GM23338 (cell line): Measurements from ENCODE around the gene C4orf17. TPM values are rescaled to one million over a fixed set of nuclear protein-coding genes. Genes with fewer than 3 reads are reported as not detected.

ENCODE experiments used
- ATAC-seq: fragments of 200-7000 bp; cut with Tn5 transposase; 3 replicates; pipeline ENCODE4 v1.9.1; 2020
- DNase-seq: peaks from one replicate; pipeline ENCODE4 v3.0.0-alpha.2; 2015; ENCODE audit warnings: low spot score
- H2AFZ ChIP-seq: fragments of 200-600 bp; sonication (generic); 2 replicates; pipeline ENCODE4 v1.8.0; 2016; ENCODE audit warnings: antibody characterized with exemption, mild to moderate bottlenecking, moderate library complexity
- H3F3A ChIP-seq: fragments of 200-600 bp; sonication (generic); replicated peaks from 2 replicates; pipeline ENCODE4 v1.8.0; 2017; ENCODE audit warnings: antibody characterized with exemption, mixed run types, low read depth
- H3K27ac ChIP-seq: fragments of 200-600 bp; sonication (generic); 2 replicates; pipeline ENCODE4 v1.6.1; 2016; ENCODE audit warnings: low read depth
- H3K27me3 ChIP-seq: fragments of 200-600 bp; sonication (generic); 2 replicates; pipeline ENCODE4 v1.8.0; 2016; ENCODE audit warnings: mild to moderate bottlenecking, mixed run types, moderate library complexity; ENCODE audit not compliant: insufficient read depth
- H3K36me3 ChIP-seq: fragments of 200-600 bp; sonication (generic); 2 replicates; pipeline ENCODE4 v1.8.0; 2016; ENCODE audit warnings: mild to moderate bottlenecking; ENCODE audit not compliant: insufficient read depth
- H3K4me1 ChIP-seq: fragments of 200-600 bp; sonication (generic); 2 replicates; pipeline ENCODE4 v1.8.0; 2016; ENCODE audit warnings: mild to moderate bottlenecking, moderate library complexity; ENCODE audit not compliant: insufficient read depth
- H3K4me2 ChIP-seq: fragments of 200-600 bp; sonication (generic); 2 replicates; pipeline ENCODE4 v1.7.1; 2017; ENCODE audit warnings: mixed run types
- H3K4me3 ChIP-seq: fragments of 200-600 bp; sonication (generic); 2 replicates; pipeline ENCODE4 v1.6.1; 2016; ENCODE audit warnings: mixed run types
- H3K79me2 ChIP-seq: fragments of 200-600 bp; sonication (generic); replicated peaks from 2 replicates; pipeline ENCODE4 v1.8.0; 2017; ENCODE audit warnings: mild to moderate bottlenecking; ENCODE audit not compliant: insufficient read depth
- H3K9me2 ChIP-seq: fragments of 200-600 bp; sonication (generic); 2 replicates; pipeline ENCODE4 v1.8.0; 2017; ENCODE audit not compliant: insufficient read depth
- H4K20me1 ChIP-seq: fragments of 200-600 bp; sonication (generic); replicated peaks from 2 replicates; pipeline ENCODE4 v1.8.0; 2017; ENCODE audit warnings: mild to moderate bottlenecking; ENCODE audit not compliant: insufficient read depth
- H3K27ac Mint-ChIP-seq: 2 replicates; pipeline ENCODE4 v1.8.0; 2020; ENCODE audit warnings: inconsistent platforms, mild to moderate bottlenecking, moderate library complexity, mixed read lengths
- H3K27me3 Mint-ChIP-seq: 3 replicates; pipeline ENCODE4 v1.8.0; 2022; ENCODE audit warnings: low read depth, mild to moderate bottlenecking, moderate library complexity, mixed read lengths, inconsistent platforms; ENCODE audit not compliant: insufficient read depth, poor library complexity
- H3K36me3 Mint-ChIP-seq: 3 replicates; pipeline ENCODE4 v1.8.0; 2021; ENCODE audit warnings: low read depth, mild to moderate bottlenecking, inconsistent platforms, moderate library complexity, mixed read lengths
- H3K4me1 Mint-ChIP-seq: 3 replicates; pipeline ENCODE4 v1.8.0; 2020; ENCODE audit warnings: mild to moderate bottlenecking, inconsistent platforms, mixed read lengths
- H3K4me3 Mint-ChIP-seq: 3 replicates; pipeline ENCODE4 v1.8.0; 2021; ENCODE audit warnings: moderate library complexity, mild to moderate bottlenecking, inconsistent platforms, mixed read lengths
- H3K9me3 Mint-ChIP-seq: 3 replicates; pipeline ENCODE4 v1.8.0; 2020; ENCODE audit warnings: moderate library complexity, mild to moderate bottlenecking, inconsistent platforms, mixed read lengths
- CREB1 ChIP-seq: fragments of 250-450 bp; sonication (Bioruptor Pico); IDR thresholded peaks from 2 replicates; pipeline ENCODE4 v1.5.0; 2020; ENCODE audit warnings: low read depth, mild to moderate bottlenecking, moderate library complexity
- CTCF ChIP-seq, 2 experiments: fragments of 200-600 bp in 1 of 2; sonication (generic) in 1 of 2; conservative IDR thresholded peaks; 2 replicates each; pipeline versions ENCODE4 v1.5.1 to v1.6.1; 2016 to 2017; ENCODE audit warnings: antibody characterized with exemption in 2 of 2, low read depth in 2 of 2, mild to moderate bottlenecking in 2 of 2, moderate library complexity in 1 of 2
- ETS1 ChIP-seq: IDR thresholded peaks from 2 replicates; pipeline ENCODE4 v1.6.1; 2016; ENCODE audit warnings: antibody characterized with exemption
- EZH2 ChIP-seq: fragments of 200-600 bp; sonication (generic); IDR thresholded peaks from one replicate; pipeline ENCODE4 v1.8.0; 2017; ENCODE audit warnings: antibody characterized with exemption, mild to moderate bottlenecking, low read depth; ENCODE audit not compliant: unreplicated experiment
- EZH2phosphoT487 ChIP-seq: fragments of 200-600 bp; sonication (generic); IDR thresholded peaks from one replicate; pipeline ENCODE4 v1.8.1; 2018; ENCODE audit warnings: antibody characterized with exemption; ENCODE audit not compliant: unreplicated experiment
- NANOG ChIP-seq: IDR thresholded peaks from 2 replicates; pipeline ENCODE4 v1.6.1; 2016; ENCODE audit warnings: antibody characterized with exemption, borderline replicate concordance
- POLR2AphosphoS5 ChIP-seq: IDR thresholded peaks from 2 replicates; pipeline ENCODE4 v1.6.1; 2016; ENCODE audit warnings: antibody characterized with exemption, low read depth
- REST ChIP-seq: IDR thresholded peaks from one replicate; pipeline ENCODE4 v1.6.1; 2018; ENCODE audit warnings: antibody characterized with exemption; ENCODE audit not compliant: unreplicated experiment
- STAT1 ChIP-seq: IDR thresholded peaks from one replicate; pipeline ENCODE4 v1.6.1; 2016; ENCODE audit warnings: antibody characterized with exemption; ENCODE audit not compliant: unreplicated experiment
- polyA plus RNA-seq: library from polyadenylated mRNA; unstranded; fragments of >200 nt; fragmentation: Nextera tagmentation; extraction: Ambion mirVana; gene quantifications from 2 replicates; pipeline ENCODE4 v1.2.1, GENCODE V29; 2016
- total RNA-seq: library from RNA; depleted of rRNA; stranded (reverse); fragments of >200 nt; shearing (Covaris generic); gene quantifications from 2 replicates; pipeline ENCODE4 v1.2.3, GENCODE V29; 2014

Gene C4orf17
- total and polyA plus RNA-seq, 2 experiments from 2014 or later = not detected

- no peak for TF ChIP-seq CREB1 (CRISPR knock-in tag)
- TF ChIP-seq REST = no peak
Measured at GRCh38 chr4:99471896-99472295, 38.9 kb upstream of the C4orf17 start (continued).

GRCh38 chr4:99473131-99473530 lies 37.7 kb upstream of the C4orf17 start:
- no peaks in the 10 kb centered on the region for H3K79me2 ChIP-seq
- Mint-ChIP-seq H3K27me3 (peaks cover 3% of the 10 kb centered on the region), H3K36me3 (no peaks in the 10 kb centered on the region), H3K9me3 (no peaks in the 10 kb centered on the region; the same call in 2 of the 3 replicates), H3K4me1 (no peaks in the 10 kb centered on the region), H3K4me3 (no peak overlapping the region), H3K27ac (no peak overlapping the region)
- no peak overlapping the region for H3K4me3 ChIP-seq
- H3K36me3 ChIP-seq = no peaks in the 10 kb centered on the region
- no peak overlapping the region for H2AFZ ChIP-seq
- H3F3A ChIP-seq = no peaks in the 10 kb centered on the region
- H3K27me3 ChIP-seq = no peaks in the 10 kb centered on the region
- no peaks in the 10 kb centered on the region for H3K4me1 ChIP-seq
- H3K9me2 ChIP-seq = 0 out of 2 replicates have a peak, but pooled peaks cover 6% of the 10 kb centered on the region
- ATAC-seq = no peak
- DNase-seq = no peak
- no peaks in the 10 kb centered on the region for H4K20me1 ChIP-seq
- H3K4me2 ChIP-seq = no peak overlapping the region
- no peak overlapping the region for H3K27ac ChIP-seq
- TF ChIP-seq ETS1 = no peak
- TF ChIP-seq CTCF (conservative IDR thresholded peaks at IDR 0.05; ENCODE audit: low read depth in 2 of 2) = no peak
- TF ChIP-seq NANOG = no peak
- no peak for TF ChIP-seq POLR2AphosphoS5
- TF ChIP-seq REST = no peak
- TF ChIP-seq EZH2phosphoT487 = no peak
- TF ChIP-seq EZH2 = no peak
- TF ChIP-seq STAT1 = no peak
